Anterior cingulate cortex (tissue), 58 donors: Measurements from ENCODE around the gene MRTFA.
A peak's percentile ranks its signal among the peaks of the same experiment; 100 is the strongest.
"Not testable (repeated sequence)": the region's sequence is repeated elsewhere in the genome, so short reads cannot be mapped to it uniquely, and the experiment has no call there.

Source experiments
- DNase-seq, 58 donors: peaks; one replicate each; lab custom pipeline; 2025; lab: John Stamatoyannopoulos, UW

Gene MRTFA

GRCh38 chr22:40531951-40532900, 104.3 kb downstream of the MRTFA start:
- no peak for DNase-seq

- not testable (repeated sequence) for DNase-seq
Observed at GRCh38 chr22:40530391-40530790, 106.1 kb downstream of the MRTFA start.

- DNase-seq, result no peak
Observed at GRCh38 chr22:40529821-40530220, 106.7 kb downstream of the MRTFA start.

- DNase-seq, result no peak
Observed at GRCh38 chr22:40526960-40527359, 109.6 kb downstream of the MRTFA start.

- DNase-seq, result peak in 5 of 58 donors; percentile 3 to 12 (median 8)
Observed at GRCh38 chr22:40525250-40525884, 111.2 kb downstream of the MRTFA start.

GRCh38 chr22:40524392-40525249, 111.9 kb downstream of the MRTFA start:
- DNase-seq, result no peak

GRCh38 chr22:40522141-40522540, 114.4 kb downstream of the MRTFA start:
- DNase-seq, result no peak

GRCh38 chr22:40521046-40521445, 115.5 kb downstream of the MRTFA start:
- no peak for DNase-seq

GRCh38 chr22:40520562-40520961, 116.0 kb downstream of the MRTFA start:
- no peak for DNase-seq

- no peak for DNase-seq
Observed at GRCh38 chr22:40519948-40520331, 116.6 kb downstream of the MRTFA start.

- no peak for DNase-seq
Observed at GRCh38 chr22:40519284-40519947, 117.1 kb downstream of the MRTFA start.

- DNase-seq, result no peak
Observed at GRCh38 chr22:40518840-40519239, 117.7 kb downstream of the MRTFA start.

- no peak for DNase-seq
Observed at GRCh38 chr22:40517631-40518030, 118.9 kb downstream of the MRTFA start.

- DNase-seq, result no peak
Observed at GRCh38 chr22:40516416-40516815, 120.1 kb downstream of the MRTFA start.

GRCh38 chr22:40512426-40513136, 123.9 kb downstream of the MRTFA start:
- DNase-seq, result peak in 3 of 58 donors; percentile 12 to 17 (median 16)

GRCh38 chr22:40511604-40512003, 124.9 kb downstream of the MRTFA start:
- peak in 3 of 58 donors; percentile 6 to 19 (median 13) for DNase-seq

- DNase-seq, result peak in 1 of 58 donors; percentile 11
Observed at GRCh38 chr22:40510631-40511364, 125.7 kb downstream of the MRTFA start.

GRCh38 chr22:40509401-40510134, 127.0 kb downstream of the MRTFA start:
- DNase-seq, result peak in 6 of 58 donors; percentile 2 to 59 (median 16)
